Measurements from ENCODE around the gene MAGOH. TPM values are rescaled to one million over a fixed set of nuclear protein-coding genes. Genes with fewer than 3 reads are reported as not detected.

MAGOH gene
- total and polyA plus RNA-seq, 2 donors (not counting 1 experiment from before 2014, with no cell fraction given): 33.0 to 34.5 TPM

DNA sequence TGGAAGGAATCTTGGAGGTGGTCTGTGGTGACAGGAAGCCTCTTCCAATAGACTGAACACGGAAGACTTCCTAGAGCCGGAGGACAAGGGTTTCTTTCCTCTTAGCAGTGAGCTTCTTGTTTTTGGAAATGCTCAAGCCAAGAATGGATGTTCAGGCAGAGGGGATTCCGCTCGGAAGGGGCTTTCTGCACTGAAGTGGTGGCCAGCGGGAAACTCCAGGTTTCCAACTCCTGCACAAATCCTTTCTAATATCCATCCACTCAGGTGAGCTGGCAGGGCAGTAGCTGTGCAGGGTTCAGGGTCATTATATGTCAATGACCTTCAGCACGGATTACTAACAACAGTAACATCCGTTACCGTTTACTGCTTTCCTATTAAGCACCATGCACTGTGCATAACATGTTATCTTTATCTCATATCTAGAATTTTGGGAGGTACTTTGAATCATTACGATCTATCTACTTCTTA is 42.3 kb downstream of the MAGOH start:
- Histone ChIP-seq H2AFZ (ENCODE audit: low read length) (peak overlapping the region; percentile 61), H4K20me1 (ENCODE audit: control insufficient read depth, extremely low read depth, insufficient read depth, low read length) (no peaks in the 10 kb centered on the region), H3K36me3 (ENCODE audit: control insufficient read depth, insufficient read depth, low read length) (no peaks in the 10 kb centered on the region), H3K4me1 (ENCODE audit: control insufficient read depth, extremely low read depth, insufficient read depth, low read length) (peaks cover 17% of the 10 kb centered on the region), H3K4me2 (ENCODE audit: extremely low read depth, insufficient read depth, low read length) (peak overlapping the region; percentile 94), H3K79me2 (ENCODE audit: control insufficient read depth, insufficient read depth, low read length) (peaks cover 10% of the 10 kb centered on the region), H3K9me3 (ENCODE audit: control insufficient read depth, insufficient read depth, low read depth, low read length) (no peaks in the 10 kb centered on the region), H3K27me3 (ENCODE audit: control insufficient read depth, insufficient read depth, low read length) (no peaks in the 10 kb centered on the region), H3K9ac (ENCODE audit: insufficient read depth, low read length) (no peak overlapping the region), H3K27ac (ENCODE audit: insufficient read depth, low read length) (peak overlapping the region; percentile 42), H3K4me3 (replicated peaks in 1 of 4; ENCODE audit: control extremely low read depth in 1 of 4, insufficient read depth in 1 of 4, low read depth in 3 of 4, low read length in 4 of 4) (peak overlapping the region; percentile 16 to 98 (median 88))
- no peak for DNase-seq (ENCODE audit: low read depth in 2 of 2)
- no peak for TF ChIP-seq EZH2 (IDR thresholded peaks at IDR 0.05; ENCODE audit: low read length, missing control alignments)
- TF ChIP-seq, protein P1, sequence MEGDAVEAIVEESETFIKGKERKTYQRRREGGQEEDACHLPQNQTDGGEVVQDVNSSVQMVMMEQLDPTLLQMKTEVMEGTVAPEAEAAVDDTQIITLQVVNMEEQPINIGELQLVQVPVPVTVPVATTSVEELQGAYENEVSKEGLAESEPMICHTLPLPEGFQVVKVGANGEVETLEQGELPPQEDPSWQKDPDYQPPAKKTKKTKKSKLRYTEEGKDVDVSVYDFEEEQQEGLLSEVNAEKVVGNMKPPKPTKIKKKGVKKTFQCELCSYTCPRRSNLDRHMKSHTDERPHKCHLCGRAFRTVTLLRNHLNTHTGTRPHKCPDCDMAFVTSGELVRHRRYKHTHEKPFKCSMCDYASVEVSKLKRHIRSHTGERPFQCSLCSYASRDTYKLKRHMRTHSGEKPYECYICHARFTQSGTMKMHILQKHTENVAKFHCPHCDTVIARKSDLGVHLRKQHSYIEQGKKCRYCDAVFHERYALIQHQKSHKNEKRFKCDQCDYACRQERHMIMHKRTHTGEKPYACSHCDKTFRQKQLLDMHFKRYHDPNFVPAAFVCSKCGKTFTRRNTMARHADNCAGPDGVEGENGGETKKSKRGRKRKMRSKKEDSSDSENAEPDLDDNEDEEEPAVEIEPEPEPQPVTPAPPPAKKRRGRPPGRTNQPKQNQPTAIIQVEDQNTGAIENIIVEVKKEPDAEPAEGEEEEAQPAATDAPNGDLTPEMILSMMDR (conservative IDR thresholded peaks at IDR 0.05 in 1 of 2, IDR thresholded peaks at IDR 0.05 in 1 of 2; ENCODE audit: low read depth in 1 of 2, low read length in 2 of 2): no peak

DNA sequence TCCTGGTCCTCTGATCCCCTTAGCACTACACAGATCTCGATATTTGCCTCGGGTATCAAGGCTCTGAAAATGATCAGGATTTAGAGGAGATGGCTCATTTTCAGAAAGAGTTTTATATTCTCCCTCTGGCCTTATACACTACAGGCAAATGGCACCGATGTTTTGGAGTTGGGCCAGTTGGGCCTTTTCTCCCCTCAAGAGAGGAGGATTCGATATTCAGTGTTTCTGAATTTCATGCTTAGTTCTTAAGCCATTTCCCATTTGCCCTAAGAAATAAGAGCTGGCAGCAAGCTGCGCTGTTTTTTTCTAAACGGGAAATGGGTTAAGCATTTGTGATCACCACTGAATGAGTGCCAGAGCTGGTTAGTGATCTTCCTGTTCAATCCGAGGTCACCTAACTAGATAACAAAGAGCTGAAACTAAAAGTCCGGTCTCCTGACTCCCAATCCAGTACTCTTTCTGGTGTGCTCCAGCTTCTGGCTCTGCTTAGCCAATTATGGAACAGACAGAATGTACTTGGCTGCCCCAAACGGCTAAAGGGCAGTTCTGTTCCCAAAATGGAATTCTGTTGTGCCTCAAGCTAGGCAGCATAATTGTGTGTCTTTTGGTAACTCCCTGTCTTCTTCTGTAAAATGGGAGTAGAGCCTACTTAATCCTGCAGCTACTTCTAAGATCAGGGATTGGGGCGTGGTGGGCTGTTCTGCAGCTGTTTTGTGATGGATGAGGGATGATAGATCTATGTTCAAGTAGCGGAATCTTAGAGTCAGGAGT is 42.9 kb downstream of the MAGOH start:
- TF ChIP-seq, protein P1 (conservative IDR thresholded peaks at IDR 0.05 in 1 of 2, IDR thresholded peaks at IDR 0.05 in 1 of 2; ENCODE audit: low read depth in 1 of 2, low read length in 2 of 2): no peak
- no peak for TF ChIP-seq EZH2 (IDR thresholded peaks at IDR 0.05; ENCODE audit: low read length, missing control alignments)
- Histone ChIP-seq H3K9ac (ENCODE audit: insufficient read depth, low read length) (no peak overlapping the region), H3K27me3 (ENCODE audit: control insufficient read depth, insufficient read depth, low read length) (no peaks in the 10 kb centered on the region), H2AFZ (ENCODE audit: low read length) (peak overlapping the region; percentile 61), H3K36me3 (ENCODE audit: control insufficient read depth, insufficient read depth, low read length) (no peaks in the 10 kb centered on the region), H3K27ac (ENCODE audit: insufficient read depth, low read length) (no peak overlapping the region), H3K9me3 (ENCODE audit: control insufficient read depth, insufficient read depth, low read depth, low read length) (no peaks in the 10 kb centered on the region), H3K79me2 (ENCODE audit: control insufficient read depth, insufficient read depth, low read length) (peaks cover 10% of the 10 kb centered on the region), H3K4me1 (ENCODE audit: control insufficient read depth, extremely low read depth, insufficient read depth, low read length) (peaks cover 17% of the 10 kb centered on the region), H3K4me3 (replicated peaks in 1 of 4; ENCODE audit: control extremely low read depth in 1 of 4, insufficient read depth in 1 of 4, low read depth in 3 of 4, low read length in 4 of 4) (no peak overlapping the region), H3K4me2 (ENCODE audit: extremely low read depth, insufficient read depth, low read length) (no peak overlapping the region), H4K20me1 (ENCODE audit: control insufficient read depth, extremely low read depth, insufficient read depth, low read length) (no peaks in the 10 kb centered on the region)
- no peak for DNase-seq (ENCODE audit: low read depth in 2 of 2)

DNA sequence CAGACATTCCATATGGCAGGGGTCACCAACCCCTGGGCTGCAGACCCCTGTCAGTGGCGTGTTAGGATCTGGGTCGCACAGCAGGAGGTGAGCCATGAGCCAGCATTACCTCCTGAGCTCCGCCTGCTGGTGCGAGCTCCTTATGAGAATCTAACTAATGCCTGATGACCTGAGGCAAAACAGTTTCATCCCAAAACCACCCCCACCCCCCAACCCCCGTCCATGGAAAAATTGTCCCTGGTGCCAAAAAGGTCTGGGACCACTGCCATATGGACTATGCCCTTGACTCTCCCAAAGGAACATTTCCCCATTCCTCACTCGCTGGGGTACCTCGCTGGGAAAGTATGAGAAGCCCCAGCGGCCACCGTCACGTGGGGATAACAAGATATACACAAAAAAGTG is 48.1 kb downstream of the MAGOH start:
- H4K20me1 ChIP-seq (ENCODE audit: control insufficient read depth, extremely low read depth, insufficient read depth, low read length): no peaks in the 10 kb centered on the region
- H3K79me2 ChIP-seq (ENCODE audit: control insufficient read depth, insufficient read depth, low read length): no peaks in the 10 kb centered on the region
- H2AFZ ChIP-seq (ENCODE audit: low read length): no peak overlapping the region
- H3K4me3 ChIP-seq (replicated peaks in 1 of 4; ENCODE audit: control extremely low read depth in 1 of 4, insufficient read depth in 1 of 4, low read depth in 3 of 4, low read length in 4 of 4): no peak overlapping the region
- no peaks in the 10 kb centered on the region for H3K27me3 ChIP-seq (ENCODE audit: control insufficient read depth, insufficient read depth, low read length)
- H3K4me1 ChIP-seq (ENCODE audit: control insufficient read depth, extremely low read depth, insufficient read depth, low read length): peaks cover 6% of the 10 kb centered on the region
- DNase-seq (ENCODE audit: low read depth in 2 of 2): no peak
- TF ChIP-seq, protein P1 (conservative IDR thresholded peaks at IDR 0.05 in 1 of 2, IDR thresholded peaks at IDR 0.05 in 1 of 2; ENCODE audit: low read depth in 1 of 2, low read length in 2 of 2): no peak
- TF ChIP-seq EZH2 (IDR thresholded peaks at IDR 0.05; ENCODE audit: low read length, missing control alignments): no peak
- no peak overlapping the region for H3K27ac ChIP-seq (ENCODE audit: insufficient read depth, low read length)
- no peak overlapping the region for H3K4me2 ChIP-seq (ENCODE audit: extremely low read depth, insufficient read depth, low read length)
- no peaks in the 10 kb centered on the region for H3K9me3 ChIP-seq (ENCODE audit: control insufficient read depth, insufficient read depth, low read depth, low read length)
- no peak overlapping the region for H3K9ac ChIP-seq (ENCODE audit: insufficient read depth, low read length)
- H3K36me3 ChIP-seq (ENCODE audit: control insufficient read depth, insufficient read depth, low read length): no peaks in the 10 kb centered on the region
